Adrenal gland (tissue), 5 donors: ENCODE data around the gene ALKBH6.

Source experiments
- POLR2A ChIP-seq, 2 donors: fragments of 450-650 bp; IDR thresholded peaks; one replicate each; pipeline ENCODE4 v1.6.1; 2017; ENCODE audit warnings: antibody characterized with exemption in 2 of 2, mild to moderate bottlenecking in 2 of 2, moderate library complexity in 1 of 2
- TF ChIP-seq, protein P1 (sequence below), 6 experiments: fragments of 450-650 bp in 4 of 6; fragments of 200-600 bp in 2 of 6; sonication (generic) in 1 of 6; IDR thresholded peaks; 1 replicate in 5 of 6; 2 replicates in 1 of 6; pipeline versions ENCODE4 v1.5.1 to v1.8.0; 2016 to 2021; ENCODE audit warnings: antibody characterized with exemption in 6 of 6, mild to moderate bottlenecking in 2 of 6, moderate library complexity in 1 of 6
- donor health status: DM: no; HTN: no; CAD: no.

DNA sequence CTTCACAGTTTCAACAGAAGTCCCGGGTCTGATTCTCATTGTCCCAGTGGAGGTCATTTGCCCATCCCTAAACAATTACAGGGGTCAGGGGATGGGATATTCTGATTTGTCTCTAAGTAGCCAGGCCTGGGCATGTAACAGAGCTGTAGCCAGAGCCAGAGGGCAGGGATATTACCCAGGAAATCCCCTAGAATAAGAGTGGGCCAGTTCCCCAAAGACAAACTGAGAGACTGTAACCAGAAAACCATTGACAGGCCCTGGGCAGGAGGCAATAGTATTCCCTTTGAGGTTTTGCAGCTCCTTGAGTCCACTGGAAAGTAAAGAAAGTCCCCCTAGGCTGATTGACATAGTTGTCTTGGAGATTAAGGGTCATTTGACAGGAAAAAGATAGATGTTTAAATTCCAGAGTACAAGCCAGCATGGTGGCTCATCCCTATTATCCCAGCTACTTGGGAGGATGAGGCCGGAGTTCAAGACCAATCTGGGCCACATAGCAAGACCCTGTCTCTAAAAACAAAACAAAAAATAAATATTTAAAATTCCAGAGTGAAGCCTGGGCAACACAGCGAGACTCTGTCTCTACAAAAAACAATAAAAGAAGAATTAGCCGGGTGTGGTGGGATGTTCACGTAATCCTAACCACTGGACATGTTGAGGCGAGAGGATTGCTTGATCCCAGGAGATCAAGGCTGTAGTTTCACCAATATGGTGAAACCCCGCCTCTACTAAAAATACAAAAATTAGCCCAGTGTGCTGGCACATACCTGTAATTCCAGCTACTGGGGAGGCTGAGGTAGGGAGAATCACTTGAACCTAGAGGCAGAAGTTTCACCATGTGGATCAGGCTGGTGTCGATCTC lies 20.9 kb downstream of the ALKBH6 start:
- TF ChIP-seq, protein P1, sequence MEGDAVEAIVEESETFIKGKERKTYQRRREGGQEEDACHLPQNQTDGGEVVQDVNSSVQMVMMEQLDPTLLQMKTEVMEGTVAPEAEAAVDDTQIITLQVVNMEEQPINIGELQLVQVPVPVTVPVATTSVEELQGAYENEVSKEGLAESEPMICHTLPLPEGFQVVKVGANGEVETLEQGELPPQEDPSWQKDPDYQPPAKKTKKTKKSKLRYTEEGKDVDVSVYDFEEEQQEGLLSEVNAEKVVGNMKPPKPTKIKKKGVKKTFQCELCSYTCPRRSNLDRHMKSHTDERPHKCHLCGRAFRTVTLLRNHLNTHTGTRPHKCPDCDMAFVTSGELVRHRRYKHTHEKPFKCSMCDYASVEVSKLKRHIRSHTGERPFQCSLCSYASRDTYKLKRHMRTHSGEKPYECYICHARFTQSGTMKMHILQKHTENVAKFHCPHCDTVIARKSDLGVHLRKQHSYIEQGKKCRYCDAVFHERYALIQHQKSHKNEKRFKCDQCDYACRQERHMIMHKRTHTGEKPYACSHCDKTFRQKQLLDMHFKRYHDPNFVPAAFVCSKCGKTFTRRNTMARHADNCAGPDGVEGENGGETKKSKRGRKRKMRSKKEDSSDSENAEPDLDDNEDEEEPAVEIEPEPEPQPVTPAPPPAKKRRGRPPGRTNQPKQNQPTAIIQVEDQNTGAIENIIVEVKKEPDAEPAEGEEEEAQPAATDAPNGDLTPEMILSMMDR (IDR thresholded peaks at IDR 0.05), result no peak
- no peak for TF ChIP-seq POLR2A (IDR thresholded peaks at IDR 0.05)
